GM19193 (cell line): Measurements from ENCODE around the gene SLC38A11.

ENCODE experiments used
- POLR2A ChIP-seq: IDR thresholded peaks from 4 replicates; pipeline ENCODE4 v1.6.1; 2011; ENCODE audit not compliant: insufficient read depth, insufficient read length; ENCODE audit errors: extremely low read depth

The SLC38A11 gene

DNA sequence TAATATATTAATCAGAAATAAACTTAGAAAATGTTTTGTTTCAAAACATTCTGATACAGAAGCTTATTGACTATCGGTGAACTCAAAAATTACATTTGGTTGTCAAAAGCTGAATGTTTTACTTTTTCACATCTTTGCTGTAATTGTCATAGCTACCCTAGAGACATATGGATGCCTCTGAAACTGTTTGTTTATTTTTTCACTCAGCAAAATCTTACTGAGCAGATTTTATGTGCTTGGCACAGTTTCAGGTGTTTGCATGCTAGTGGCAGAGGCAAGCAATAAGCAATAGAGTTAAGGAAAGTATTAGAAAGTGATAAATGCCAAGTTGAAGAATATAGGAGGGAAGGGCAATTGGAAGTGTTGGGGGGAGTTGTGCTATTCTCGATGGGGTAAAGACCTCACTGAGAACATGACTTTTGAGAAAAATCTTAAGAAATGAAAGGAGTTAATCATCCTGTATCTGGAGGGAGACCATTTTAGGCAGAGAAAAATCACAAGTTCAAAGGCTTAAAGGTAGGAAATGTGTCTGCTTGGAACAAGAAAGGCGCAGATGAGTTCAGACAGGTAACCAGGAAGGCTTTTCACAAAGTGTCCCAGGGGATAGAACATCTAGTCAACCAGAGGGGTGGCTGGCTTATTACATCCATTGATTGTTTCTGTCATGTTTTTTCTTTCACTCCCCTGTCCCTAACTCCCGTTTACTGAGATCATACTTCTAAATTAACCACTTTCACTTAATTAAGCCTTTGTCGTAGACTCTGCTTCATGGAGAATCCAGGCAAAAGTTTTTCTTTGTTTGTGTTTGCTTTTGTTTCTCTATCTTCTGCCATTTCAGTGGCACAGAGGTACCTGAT, 86.5 kb downstream of the SLC38A11 start:
- no peak for TF ChIP-seq POLR2A

DNA sequence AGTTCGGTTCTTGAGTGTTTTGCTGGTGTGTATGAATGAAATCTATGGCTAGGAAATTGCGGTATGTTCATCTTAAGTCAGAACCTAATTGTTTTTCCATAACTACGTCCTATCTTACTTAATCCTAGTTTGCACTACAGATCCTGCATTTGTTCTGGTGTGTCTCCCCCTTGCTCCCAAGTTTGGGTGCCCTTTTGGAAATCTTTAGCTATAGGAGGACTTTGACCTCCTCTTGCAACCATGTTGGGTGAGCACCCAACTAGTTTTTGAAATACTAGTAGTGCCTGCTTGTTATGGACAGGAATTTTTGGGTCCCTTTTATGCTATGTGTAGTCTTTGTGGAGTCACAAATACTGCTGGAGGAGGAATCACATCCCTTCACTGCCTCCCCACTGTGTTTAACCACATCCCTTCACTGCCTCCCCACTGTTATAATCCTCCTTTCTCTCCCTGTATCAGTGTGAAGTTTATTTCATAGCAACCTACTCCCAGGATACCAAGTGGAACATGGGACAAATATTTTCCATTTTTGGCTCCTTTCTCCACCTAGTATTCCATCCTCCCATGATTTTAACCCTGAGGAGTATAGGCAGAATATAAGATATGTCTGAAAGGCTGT, 87.4 kb downstream of the SLC38A11 start:
- TF ChIP-seq POLR2A: no peak

DNA sequence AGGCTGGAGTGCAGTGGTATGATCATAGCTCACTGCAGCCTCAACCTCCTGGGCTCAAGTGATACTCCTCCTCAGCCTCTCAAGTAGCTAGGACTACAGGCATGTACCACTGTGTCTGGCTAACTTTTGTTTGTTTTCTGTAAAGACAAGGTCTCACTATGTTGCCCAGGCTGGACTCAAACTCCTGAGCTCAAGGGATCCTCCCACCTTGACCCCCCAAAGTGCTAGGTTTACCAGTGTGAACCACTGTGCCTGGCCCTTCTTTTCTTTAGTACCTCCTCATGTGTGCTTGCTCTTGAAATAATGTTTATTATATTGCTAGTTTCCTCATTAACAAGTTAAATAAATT, 94.7 kb downstream of the SLC38A11 start:
- no peak for TF ChIP-seq POLR2A

DNA sequence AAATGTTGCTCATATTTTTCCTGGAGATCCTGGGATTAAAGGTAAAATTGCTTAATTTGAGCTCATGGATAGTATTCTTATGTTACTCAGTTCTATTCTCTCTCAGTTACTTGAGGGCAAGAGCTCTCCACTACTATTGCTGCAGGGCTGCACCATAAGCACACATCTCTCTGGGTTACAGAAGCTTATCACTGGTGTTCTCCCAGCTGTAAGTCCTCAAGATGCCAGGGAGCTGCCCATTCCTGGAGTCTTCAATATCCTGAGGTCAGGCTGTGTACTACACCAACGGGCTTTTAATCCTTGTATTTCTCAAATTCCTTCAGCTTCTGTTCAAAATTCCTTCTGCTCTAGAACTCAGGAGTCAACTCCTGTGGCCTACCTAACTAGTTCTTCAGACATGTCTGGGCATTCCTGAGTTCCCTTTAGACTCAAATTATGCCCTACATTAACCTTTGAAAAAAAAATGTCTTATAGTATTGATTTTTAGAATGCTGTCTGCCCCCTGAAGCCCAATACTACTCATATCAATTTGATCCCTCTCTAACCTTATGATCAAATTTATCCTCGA, 96.0 kb downstream of the SLC38A11 start:
- TF ChIP-seq POLR2A: no peak

DNA sequence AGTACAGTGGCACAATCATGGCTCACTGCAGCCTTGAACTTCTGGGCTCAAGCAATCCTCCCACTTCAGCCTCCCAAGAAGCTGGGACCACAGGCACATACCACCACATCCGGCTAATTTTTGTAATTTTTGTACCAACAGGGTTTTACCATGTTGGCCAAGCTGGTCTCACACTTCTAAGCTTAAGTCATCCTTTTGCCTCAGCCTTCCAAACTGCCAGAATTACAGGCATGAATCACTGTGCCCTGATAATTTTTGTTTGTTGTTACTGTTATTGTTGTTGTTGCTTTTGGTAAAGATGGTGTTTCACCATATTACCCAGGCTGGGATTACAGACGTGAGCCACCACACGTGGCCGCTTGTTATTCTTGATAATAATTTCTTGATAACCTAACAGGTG, 103.2 kb downstream of the SLC38A11 start:
- TF ChIP-seq POLR2A: no peak

DNA sequence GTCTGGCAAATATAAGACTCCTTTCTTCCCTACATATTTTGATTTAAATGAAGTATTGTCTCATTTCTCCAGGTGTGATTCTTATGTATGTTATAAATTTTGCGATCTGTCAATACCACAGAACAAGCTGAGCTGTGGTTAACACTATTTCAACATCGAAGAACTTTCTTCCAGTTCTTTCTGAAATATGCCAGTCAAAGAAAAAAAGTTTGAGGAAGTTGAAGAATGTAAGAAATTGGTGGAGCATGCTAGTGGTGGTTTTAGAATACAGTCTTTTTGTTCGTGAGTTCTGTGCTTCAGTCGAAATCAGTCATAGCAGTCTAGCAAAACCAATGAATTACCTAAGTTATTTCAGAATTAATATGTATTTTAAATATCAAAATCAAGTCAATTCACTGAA, 105.1 kb downstream of the SLC38A11 start:
- TF ChIP-seq POLR2A: no peak

DNA sequence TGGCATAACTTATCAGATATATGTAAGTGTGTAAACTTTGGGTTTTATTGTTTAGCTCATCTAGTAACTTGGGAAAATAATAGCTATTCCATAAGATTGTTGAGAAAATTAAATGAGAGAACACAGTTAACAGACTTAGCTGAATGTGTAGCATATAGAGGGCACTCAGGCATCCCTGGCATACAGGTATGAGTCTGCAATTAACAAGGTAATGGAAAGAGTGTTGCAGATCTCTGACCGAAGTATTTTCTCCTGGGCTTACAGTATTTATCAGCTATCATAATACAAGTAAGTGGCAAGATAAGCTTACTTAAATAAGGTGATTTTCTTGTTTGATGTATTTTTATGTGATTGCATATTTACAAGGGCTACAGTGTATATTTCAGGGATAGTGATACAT, 105.8 kb downstream of the SLC38A11 start:
- TF ChIP-seq POLR2A: no peak

DNA sequence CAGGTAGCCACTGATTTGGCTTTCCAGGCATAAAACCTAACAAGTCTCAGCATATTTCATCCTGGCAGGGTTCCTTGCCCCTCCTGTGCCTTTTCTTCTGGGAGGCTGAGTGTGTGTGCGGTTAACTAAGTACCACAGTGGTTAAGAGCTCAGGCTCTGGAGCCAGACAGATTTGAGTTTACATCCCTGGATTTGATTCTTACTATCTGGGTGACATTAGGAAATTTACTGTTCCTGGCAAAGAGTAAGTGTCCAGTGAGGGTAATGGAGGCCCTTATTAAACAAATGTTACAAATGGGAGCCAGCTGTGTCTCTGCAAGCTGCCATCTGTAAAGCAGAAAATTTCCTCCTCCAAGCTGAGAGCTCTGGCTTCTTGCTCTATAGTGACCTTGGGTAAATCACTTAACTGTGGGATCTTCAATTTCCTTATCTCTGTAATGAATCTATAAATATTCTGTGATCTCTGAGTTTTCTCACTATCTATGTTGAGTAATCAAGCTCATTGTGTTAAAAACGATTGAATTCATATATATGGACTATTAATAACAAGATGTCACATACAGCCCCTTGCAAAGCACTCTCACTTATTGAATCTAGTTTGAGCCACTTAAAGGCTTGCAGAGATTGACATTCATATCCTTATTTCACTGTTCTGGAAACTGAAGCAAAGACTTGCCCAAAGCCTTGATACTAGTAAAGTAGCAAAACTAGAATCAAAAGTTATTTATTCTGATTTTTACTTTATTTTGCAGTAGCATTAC, 107.2 kb downstream of the SLC38A11 start:
- no peak for TF ChIP-seq POLR2A

DNA sequence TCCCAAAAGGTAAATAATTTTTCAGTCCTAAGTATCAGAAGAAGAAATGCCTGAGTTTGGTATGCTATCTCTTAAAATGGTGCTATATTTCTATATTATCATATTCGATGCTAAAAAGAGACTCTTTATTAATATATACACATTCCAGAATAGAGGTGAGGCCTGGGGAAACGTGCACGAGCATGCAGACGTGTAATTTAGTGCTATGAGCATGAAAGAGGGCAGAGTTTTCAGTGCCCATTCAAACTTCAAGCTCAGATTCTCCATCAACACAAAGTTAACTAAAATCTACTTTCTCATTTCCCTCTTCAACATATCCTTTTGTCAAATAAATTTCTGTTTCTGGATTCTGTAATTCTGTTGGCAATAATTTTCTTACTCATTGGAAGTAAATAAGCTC, 108.0 kb downstream of the SLC38A11 start:
- TF ChIP-seq POLR2A: no peak

DNA sequence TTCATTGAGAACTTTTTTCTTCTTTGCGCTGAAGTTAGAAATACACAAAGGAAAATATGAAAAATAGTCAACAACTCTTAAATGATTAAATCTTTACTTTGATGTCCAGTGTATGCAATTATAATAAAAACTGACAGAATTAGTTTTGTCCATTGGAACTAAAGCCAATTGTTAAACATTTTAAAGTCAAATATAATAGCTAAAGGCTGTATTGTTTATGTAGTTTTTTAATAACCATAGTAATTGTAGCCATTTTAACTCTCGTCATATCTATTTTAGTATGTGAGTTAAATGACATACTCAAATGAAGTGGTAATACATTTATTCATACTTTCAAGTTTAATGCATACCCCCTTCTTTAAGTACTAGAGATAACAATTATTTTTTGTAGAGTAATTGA, 109.0 kb downstream of the SLC38A11 start:
- no peak for TF ChIP-seq POLR2A
